ENCODE measurements around the gene DHX57.
A peak's percentile ranks its signal among the peaks of the same experiment; 100 is the strongest.
"Not testable (repeated sequence)": the region's sequence is repeated elsewhere in the genome, so short reads cannot be mapped to it uniquely, and the experiment has no call there.

DHX57 gene

DNA sequence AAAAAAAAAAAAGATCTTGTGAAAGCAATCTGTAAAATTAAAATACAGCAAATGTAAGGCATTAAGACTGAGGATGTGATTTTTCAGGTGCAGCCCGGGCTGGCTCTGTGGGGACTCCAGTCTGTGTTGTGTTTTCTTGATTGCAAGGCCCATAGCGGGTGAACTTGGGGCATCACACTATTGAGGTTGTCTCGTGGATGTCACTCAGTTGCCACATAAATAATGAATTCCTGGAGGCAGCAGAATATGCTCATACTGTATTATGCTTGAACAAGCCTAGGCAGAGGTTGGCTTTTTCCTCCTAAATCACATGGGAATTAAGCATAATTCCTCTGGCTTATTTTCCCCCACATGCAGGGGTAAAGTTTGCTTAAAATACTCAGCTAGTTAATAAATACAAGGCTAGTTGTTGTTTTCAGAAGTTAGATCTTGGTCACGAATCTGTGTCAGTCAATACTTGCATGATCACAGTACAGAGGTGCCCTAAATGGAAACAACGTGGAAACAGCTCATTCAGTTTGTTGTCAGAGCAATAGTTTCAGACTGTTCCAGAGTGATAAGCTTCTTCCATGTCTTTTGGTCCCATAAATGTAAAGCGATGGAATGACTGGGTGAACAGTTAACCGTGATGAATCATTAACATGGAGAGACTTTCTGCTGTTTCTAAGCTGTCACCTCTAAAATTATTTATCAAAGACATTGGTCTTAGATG lies 81.3 kb downstream of the DHX57 start:
- no peak for DNase-seq (ENCODE audit: low read depth in 3 of 3)

- DNase-seq (ENCODE audit: low read depth in 3 of 3), result no peak
These were observed 82.2 kb downstream of the DHX57 start for GRCh38 chr2:38793511-38793910.

DNA sequence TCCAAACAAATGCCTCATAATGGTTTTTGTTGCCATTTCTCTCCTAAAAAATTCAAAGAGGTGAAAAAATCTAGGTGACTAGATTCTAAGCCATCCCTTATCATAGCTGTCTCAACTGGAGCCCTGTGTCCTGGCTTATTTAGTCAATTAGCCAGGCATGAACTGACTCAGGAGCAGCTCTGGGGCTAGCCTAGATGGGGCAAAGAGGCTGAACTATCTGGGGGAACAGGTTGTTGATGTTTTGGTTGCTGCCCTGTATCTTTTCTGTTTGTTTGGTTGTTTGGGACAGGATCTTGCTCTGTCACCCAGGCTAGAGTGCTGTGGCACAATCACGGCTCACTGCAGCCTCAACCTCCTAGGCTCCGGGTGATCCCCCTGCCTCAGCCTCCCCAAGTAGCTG lies 83.0 kb downstream of the DHX57 start:
- DNase-seq (ENCODE audit: low read depth in 3 of 3), result no peak

- DNase-seq (ENCODE audit: low read depth in 3 of 3), result not testable (repeated sequence)
These were observed 83.4 kb downstream of the DHX57 start for GRCh38 chr2:38792321-38792720.

DNA sequence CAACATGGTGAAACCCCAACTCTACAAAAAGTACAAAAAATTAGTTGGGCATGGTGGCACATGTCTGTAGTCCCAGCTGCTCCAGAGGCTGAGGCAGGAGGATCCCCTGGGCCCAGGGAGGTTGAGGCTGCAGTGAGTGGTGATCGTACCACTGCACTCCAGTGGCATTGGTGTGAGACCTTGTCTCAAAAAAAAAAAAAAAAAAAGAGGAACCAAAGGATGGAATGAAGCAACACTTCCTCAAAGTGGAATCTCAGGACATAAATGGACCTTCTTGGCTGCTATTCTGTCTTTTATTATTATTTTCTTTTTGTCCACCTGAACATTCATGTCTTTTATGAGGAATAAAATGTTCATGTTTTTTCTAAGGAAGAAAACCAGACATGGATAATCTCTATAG lies 84.0 kb downstream of the DHX57 start:
- DNase-seq (ENCODE audit: low read depth in 3 of 3), result no peak

- DNase-seq (ENCODE audit: low read depth in 3 of 3), result no peak
These were observed 86.0 kb downstream of the DHX57 start for GRCh38 chr2:38789691-38790090.

GRCh38 chr2:38788306-38788705 lies 87.4 kb downstream of the DHX57 start:
- DNase-seq (ENCODE audit: low read depth in 3 of 3), result no peak

GRCh38 chr2:38783586-38783985 lies 92.1 kb downstream of the DHX57 start:
- no peak for DNase-seq (ENCODE audit: low read depth in 3 of 3)

DNA sequence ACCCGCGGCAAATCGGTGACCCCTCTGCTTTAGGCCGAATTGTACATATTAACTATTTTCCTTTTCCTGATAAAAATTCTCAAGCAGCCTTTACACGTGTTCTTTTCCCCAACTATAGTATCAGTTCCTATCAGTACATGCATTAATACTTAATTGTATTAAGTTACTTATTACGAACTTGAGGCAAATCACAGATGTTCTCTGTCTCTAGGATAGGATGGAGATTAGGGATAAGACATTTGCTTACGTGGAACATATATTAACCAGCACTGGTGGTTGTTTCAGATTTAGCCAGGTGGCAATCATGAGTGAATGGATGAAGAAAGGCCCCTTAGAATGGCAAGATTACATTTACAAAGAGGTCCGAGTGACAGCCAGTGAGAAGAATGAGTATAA lies 97.0 kb downstream of the DHX57 start:
- DNase-seq (ENCODE audit: low read depth in 3 of 3), result no peak

GRCh38 chr2:38776531-38776930 lies 99.2 kb downstream of the DHX57 start:
- no peak for DNase-seq (ENCODE audit: low read depth in 3 of 3)

GRCh38 chr2:38775921-38776225 lies 99.9 kb downstream of the DHX57 start:
- no peak for DNase-seq (ENCODE audit: low read depth in 3 of 3)

DNA sequence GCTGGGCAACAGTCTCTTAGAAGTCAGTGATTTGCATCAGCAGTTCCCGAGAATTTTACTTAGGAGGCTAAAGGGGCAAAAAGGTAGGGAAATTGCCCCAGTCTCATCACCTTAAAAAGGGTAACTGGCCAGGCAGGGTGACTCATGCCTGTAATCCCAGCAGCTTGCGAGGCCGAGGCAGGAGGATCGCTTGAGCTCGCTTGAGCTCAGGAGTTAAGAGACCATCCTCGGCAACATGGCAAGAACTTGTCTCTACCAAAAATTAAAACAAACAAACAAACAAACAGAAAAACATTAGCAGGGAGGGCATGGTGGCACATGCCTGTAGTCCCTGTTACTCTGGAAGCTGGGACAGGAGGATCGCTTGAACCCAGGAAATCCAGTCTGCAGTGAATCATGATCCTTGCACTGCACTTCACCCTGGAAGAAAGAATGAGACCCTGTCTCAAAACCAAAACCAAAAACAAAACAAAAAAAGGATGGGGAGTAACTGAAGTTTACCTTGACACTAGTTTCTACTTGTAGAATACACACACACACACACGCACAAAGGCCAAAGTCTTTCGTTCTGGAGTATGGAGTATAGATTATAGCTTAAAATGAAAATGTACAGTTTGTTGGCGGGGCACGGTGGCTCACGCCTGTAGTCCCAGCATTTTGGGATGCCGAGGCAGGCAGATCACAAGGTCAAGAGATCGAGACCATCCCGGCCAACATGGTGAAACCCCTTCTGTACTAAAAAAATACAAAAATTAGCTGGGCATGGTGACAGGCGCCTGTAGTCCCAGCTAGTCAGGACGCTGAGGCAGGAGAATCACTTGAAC lies 100.4 kb downstream of the DHX57 start:
- DNase-seq (ENCODE audit: low read depth in 3 of 3), result no peak

DNA sequence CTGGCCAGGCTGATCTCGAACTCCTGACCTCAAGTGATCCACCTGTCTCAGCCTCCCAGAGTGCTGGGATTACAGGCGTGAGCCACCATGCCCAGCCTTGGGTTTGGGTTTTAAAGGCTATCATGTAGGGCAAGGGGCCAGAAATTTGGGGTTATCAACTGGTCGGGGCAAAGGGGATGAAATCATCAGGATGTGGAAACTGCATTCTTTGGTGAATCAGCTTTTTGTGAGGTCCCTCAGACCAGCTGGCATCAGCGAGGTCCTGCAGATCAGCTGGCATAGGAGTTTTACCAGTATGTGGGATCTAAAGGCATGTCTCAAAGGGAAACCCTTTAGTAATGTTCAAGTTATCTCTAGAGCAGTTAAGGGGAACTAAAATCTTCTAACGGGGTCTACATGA lies 104.1 kb downstream of the DHX57 start:
- no peak for DNase-seq (ENCODE audit: low read depth in 3 of 3)

- no peak for DNase-seq (ENCODE audit: low read depth in 3 of 3)
These were observed 110.2 kb downstream of the DHX57 start for GRCh38 chr2:38765551-38765950.

DNA sequence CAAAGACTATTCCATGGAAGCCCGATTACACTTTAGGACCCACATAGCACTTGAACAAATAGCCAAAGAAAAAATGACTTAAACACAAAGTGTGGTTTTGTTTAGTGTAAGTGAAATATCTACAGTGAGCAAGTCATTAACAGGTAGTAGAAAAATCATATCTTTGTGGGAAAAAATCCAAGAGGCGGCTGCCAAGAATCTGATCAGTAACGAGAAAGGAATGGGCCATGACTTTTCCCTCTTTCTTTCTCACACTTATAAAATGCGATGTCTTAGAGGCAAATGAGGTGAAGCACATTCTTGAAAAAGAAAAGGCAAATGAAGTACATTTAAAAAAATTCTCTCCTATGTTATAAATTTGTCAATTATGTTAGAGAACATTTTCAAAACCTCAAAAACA lies 110.6 kb downstream of the DHX57 start:
- no peak for DNase-seq (ENCODE audit: low read depth in 3 of 3)

- DNase-seq (ENCODE audit: low read depth in 3 of 3), result no peak
These were observed 112.0 kb downstream of the DHX57 start for GRCh38 chr2:38763728-38764127.

DNA sequence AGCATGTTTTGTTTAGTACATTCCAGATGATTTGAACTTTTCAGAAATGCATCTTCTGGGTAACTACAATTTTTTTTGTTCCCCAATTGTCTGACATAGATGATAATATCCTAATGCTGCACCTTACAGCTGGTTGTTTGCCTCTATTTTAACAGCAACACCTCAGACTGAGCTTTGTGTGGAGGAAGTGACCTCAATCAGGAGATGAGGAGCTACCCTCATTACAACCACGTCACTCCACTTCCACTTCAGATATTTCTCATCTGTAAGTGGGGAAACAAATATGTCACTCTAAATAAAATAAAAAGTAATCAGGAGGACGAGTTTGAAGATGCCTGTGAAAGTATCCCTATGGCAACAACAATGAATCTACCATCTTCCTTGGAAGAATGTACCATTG lies 112.5 kb downstream of the DHX57 start:
- no peak for DNase-seq (ENCODE audit: low read depth in 3 of 3)

- DNase-seq (ENCODE audit: low read depth in 3 of 3), result not testable (repeated sequence)
These were observed 119.8 kb downstream of the DHX57 start for GRCh38 chr2:38755891-38756290.

DNA sequence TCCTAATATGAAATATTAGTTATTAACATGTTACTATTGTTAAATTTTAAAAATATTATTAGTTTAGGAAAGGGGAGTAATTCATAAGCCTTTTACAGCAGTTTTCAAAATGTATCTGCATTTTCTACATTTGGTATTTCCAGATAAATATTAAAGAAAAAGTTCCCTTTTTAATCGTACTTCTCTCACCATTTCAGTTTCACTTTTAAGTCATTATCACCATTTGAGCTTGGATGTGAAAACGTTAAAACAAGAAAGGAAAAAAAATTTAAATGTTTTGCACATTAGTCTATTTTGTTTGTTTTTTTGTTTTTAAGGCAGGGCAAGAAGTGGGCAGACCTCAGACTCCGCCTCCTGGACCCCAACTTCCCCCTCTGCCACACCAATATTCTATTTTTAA lies 121.2 kb downstream of the DHX57 start:
- no peak for DNase-seq (ENCODE audit: low read depth in 3 of 3)

DNA sequence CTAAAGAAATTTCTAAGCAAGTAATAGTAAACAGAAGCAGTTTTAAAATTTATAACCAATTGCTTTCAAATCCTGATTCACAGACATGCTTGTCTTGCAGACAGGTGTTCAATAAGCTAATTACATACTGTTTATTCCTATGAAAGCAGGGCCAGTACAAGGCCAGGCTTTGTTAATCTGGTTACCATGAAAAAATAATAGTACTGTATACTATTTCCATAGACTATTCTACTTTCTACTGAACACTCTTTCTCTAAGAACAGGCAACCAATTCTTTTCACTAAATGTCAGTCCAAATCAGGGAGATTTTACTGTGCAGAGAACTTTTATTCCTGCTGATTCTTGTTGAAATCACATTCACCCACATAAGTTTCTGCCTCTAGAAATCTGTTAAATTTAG lies 121.7 kb downstream of the DHX57 start:
- DNase-seq (ENCODE audit: low read depth in 3 of 3), result no peak

GRCh38 chr2:38751596-38752410 lies 123.9 kb downstream of the DHX57 start:
- DNase-seq (ENCODE audit: low read depth in 3 of 3), result no peak

- DNase-seq (ENCODE audit: low read depth in 3 of 3), result peak; percentile 94 to 96 (median 96)
These were observed 124.7 kb downstream of the DHX57 start, which contains the start of gene SRSF7 for GRCh38 chr2:38750891-38751595. Gene SRSF7 (minus strand): TSS chr2:38751361. CDS start chr2:38751256, 105 bp downstream.
